Measurements from ENCODE around the gene CHKA. TPM values are rescaled to one million over a fixed set of nuclear protein-coding genes. Genes with fewer than 3 reads are reported as not detected.
A peak's percentile ranks its signal among the peaks of the same experiment; 100 is the strongest.

Gene CHKA
- total and polyA plus RNA-seq, 9 of the 15 experiments (the other 6 are each of a cell fraction or from before 2014, with no cell fraction given) = 3.6 to 37.0 (median 30.2) TPM

- TF ChIP-seq MLX (CRISPR knock-in tag; conservative IDR thresholded peaks at IDR 0.05) = no peak
- no peak for TF ChIP-seq MCM3 (IDR thresholded peaks at IDR 0.05)
- TF ChIP-seq PHB2 (IDR thresholded peaks at IDR 0.05; ENCODE audit: low read depth) = no peak
- no peak for TF ChIP-seq TAF15 (IDR thresholded peaks at IDR 0.05; ENCODE audit: low read depth, low read length)
- no peak for TF ChIP-seq HDGF (IDR thresholded peaks at IDR 0.05)
- no peak for TF ChIP-seq ZNF79 (CRISPR knock-in tag; IDR thresholded peaks at IDR 0.05; ENCODE audit: low read depth)
- no peak for TF ChIP-seq CCAR2 (IDR thresholded peaks at IDR 0.05; ENCODE audit: low read depth, low read length)
- TF ChIP-seq ZNF12 (CRISPR knock-in tag; IDR thresholded peaks at IDR 0.05) = peak; percentile 38; the same call in 1 of the 2 replicates
- peak; percentile 45; the same call in 1 of the 2 replicates for TF ChIP-seq CTBP1 (IDR thresholded peaks at IDR 0.05; ENCODE audit: borderline replicate concordance)
- TF ChIP-seq CC2D1A (IDR thresholded peaks at IDR 0.05) = no peak
- TF ChIP-seq TRIM24 (IDR thresholded peaks at IDR 0.05) = no peak
- peak; percentile 96 for TF ChIP-seq GTF3C2 (IDR thresholded peaks at IDR 0.05; ENCODE audit: borderline replicate concordance, extremely low read depth, insufficient read length)
- no peak for TF ChIP-seq THRB (CRISPR knock-in tag; conservative IDR thresholded peaks at IDR 0.05)
- no peak for TF ChIP-seq IRF1 (CRISPR knock-in tag; IDR thresholded peaks at IDR 0.05; ENCODE audit: borderline replicate concordance)
- peak in 1 of 2 experiments; percentile 51; a peak in 1 of 3 replicates for TF ChIP-seq CBX3 (IDR thresholded peaks at IDR 0.05; ENCODE audit: borderline replicate concordance in 1 of 2, low read length in 2 of 2)
- no peak for TF ChIP-seq DACH1 (IDR thresholded peaks at IDR 0.05; ENCODE audit: partially characterized antibody)
- no peak for TF ChIP-seq MCM7 (IDR thresholded peaks at IDR 0.05)
- TF ChIP-seq DLX4 (CRISPR knock-in tag; IDR thresholded peaks at IDR 0.05) = no peak
- TF ChIP-seq POU5F1 (IDR thresholded peaks at IDR 0.05; ENCODE audit: borderline replicate concordance, low read depth, low read length, partially characterized antibody) = no peak
- TF ChIP-seq CHD2 (IDR thresholded peaks at IDR 0.05; ENCODE audit: low read depth, low read length) = no peak
- no peak for TF ChIP-seq SMC3 (conservative IDR thresholded peaks at IDR 0.05; ENCODE audit: insufficient read depth, low read depth, low read length)
Observed at GRCh38 chr11:68003846-68004550, 117.2 kb downstream of the CHKA start, which contains the start of gene UNC93B1 (continued).
